Stimulated activated CD8-positive, alpha-beta memory T cell treated with anti-CD3 and anti-CD28 coated beads, Interleukin-12 subunit alpha, Interleukin-12 subunit beta, amount 100 ng/mL, for 4 hours (primary cell): Measurements from ENCODE around the gene IGF2.

Experiments used
- DNase-seq: peaks from one replicate; pipeline ENCODE4 v3.0.0-alpha.2; 2020; ENCODE audit warnings: low read depth

Gene IGF2

DNA sequence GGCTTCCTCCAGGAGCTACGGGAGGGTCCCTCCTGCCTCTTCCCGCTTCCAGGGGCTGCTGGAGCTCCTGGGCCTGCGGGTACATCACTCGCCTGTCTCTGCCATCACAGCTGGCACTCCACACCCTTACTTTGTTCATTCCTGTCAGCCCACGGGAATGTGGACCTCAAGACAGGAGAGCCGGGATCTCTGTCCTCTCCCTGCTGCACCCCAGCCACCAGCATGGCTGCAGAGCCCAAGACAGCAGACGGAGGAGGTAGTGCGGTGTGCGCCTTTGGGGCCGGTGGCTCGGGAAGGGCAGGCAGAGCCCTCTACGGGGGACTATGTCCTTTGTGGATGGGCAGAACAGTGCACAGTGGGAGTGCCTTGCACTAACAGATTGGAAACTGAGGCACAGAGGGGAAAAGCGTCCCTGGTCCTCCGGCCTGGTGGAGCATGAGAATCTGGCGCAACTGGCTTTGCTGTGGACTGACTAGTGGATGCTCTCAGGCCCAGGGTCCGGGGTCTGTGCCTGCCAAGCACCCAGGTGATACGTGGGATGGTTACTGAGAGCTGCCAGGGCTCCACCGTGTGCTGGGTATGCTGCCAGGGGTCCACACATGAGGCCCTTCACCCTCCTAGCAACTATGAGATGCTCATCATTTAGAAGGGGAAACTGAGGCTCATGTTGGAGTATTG is 47.3 kb downstream of the IGF2 start:
- no peak for DNase-seq

DNA sequence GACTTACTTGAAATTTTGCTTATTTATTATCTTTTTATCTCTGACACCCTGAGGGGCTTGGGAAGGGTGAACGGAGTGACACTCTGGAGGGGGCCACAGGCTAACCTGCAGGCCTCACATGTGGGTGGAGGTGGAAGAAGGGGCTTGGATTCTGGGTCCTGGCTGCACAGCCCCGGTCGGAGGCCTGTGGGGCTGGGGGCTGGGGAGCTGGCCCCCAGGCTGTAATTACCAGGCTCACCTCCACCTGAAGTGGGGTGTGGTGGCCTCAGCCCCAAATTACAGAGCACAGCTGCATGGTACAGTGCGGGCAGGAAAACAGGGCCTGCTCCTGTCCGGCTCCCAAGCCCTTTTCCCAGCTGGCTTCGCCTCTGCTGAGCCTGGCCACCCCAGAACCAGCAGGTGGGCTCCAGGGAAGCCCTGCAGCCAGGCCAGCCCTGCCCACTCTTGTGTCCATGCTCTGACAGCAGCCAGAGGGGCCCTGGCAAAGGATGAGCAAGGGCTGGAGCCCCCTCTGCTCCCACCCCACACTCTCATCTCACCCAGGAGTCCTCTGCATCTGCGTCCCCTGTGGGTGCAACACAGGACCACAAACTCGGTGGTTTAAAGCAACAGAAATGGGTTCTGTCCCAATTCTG is 48.0 kb downstream of the IGF2 start:
- no peak for DNase-seq

DNA sequence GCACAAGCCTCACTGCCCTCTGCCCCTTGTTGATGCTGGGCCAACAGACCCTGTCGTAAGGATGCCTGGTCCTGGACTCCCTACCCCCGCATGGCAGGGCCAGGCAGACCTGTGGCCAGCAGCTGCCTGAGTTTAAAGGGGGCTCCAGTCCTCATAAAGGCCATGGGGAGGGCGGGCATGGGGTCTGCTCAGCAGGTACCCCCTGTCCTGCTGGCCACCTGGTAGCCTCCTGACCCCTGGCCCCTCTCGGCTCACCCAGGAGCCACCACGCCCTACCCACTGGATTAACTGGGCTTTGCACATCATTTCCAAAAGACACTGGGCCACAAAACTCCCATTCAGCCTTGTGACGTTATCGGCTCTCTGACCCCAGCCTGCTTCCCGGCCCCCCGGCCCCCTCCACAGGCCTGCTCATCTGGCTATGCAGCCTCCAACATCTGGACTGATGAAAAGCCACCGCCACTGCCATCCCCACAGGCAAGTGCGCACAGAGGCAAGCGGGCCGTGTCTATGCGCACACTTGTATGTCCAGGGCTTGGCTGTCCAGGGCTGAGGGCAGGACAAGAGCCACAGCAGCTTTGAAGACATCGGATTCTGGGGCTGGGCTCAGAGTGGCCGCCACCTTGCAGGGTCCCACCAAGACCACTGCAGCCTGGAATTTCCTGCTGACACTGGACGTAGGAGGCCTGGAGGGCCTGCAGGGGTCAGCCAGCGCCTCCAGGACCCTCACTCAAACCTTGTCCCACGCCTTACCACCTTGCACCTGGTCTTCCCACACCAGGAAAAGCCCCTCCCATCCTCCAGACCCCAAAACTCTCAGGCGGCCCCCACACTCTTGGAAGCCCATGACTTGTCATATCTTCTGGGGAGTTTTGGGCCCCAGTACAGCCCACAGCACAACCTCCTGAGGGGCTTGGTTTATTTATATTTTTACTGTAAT is 48.7 kb downstream of the IGF2 start:
- no peak for DNase-seq

DNA sequence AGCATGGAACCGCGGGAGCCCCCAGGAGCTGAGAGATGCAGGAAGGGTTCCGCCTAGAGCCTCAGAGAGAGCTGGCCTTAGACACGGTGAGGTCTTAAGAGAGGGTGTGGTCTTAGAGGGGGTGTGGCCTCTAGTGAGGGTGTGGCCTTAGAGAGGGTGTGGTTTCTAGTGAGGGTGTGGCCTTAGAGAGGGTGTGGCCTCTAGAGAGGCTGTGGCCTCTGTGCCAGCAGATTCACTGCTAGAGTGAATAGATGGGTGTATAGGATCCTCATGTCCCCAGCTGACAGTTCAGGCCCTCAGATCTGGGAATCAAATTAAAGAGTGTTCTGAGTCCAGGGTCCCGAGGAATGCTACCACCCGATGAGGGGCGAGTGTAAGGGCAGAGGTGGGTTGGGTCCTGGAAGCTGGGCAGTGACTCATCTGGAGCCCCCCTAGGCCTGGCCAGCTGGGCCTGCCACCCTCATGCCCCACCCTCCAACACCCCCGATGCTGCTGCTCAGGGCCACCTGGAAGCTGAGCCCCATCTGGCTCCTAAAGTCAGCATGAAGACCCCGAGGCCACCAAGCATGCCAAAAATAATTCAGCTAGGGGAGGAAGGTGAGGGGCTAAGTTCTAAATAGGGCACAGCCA is 49.5 kb downstream of the IGF2 start:
- no peak for DNase-seq

DNA sequence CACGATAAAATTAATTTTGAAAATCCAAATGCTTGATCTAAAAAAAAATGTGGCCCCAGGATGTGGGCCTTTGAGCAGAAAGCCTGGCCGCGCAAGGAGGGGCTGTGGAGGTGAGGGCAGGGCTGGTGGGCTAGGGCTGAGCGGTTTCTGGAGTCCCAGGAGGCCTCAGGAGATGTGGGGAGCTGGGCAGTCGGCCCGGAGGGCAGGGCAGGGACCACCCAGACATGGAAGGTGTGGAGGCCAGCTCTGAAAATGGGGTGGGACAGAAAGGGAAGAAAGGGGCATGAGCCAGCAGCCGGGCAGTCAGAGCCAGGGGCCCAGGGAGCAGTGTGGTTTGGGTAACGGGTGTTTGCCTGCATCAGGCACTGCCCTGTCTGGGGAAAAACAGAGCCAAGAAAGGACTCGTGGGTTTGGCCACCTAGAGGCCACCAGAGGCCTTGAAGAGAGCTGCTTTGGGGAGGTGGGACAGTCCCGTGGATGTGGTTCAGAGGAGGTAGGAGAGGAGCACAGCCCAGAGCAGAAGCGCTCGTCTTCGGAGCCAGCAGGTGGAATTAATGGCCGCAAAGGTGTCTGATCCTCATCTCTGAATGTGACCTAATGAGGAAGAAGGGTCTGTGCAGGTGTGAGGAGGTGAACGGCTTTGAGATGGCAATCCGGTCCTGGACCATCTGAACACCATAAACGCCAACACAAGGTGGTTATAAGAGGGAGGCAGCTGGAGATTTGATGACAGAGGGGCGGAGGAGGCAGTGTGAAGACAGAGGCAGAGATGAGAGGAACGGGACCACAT is 50.2 kb downstream of the IGF2 start:
- no peak for DNase-seq

DNA sequence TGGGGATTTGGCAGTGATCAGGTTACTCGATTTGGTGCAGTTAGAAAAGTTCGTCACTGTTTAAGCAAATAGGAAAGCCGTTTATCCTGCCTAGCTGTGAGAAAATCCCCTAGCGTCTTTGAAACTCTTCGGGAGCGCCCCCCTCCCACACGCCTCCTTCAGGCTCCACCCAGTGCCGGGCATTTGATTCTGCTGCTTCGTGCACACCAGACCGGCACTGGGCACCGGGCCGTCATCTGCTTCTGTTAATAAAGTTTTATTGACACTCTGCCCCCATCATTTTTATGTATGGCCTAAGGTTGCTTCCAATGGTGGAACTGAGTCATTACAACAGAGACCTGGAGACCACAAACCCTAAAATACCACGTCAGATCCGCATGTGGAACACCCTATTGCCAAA is 50.9 kb downstream of the IGF2 start:
- no peak for DNase-seq

DNA sequence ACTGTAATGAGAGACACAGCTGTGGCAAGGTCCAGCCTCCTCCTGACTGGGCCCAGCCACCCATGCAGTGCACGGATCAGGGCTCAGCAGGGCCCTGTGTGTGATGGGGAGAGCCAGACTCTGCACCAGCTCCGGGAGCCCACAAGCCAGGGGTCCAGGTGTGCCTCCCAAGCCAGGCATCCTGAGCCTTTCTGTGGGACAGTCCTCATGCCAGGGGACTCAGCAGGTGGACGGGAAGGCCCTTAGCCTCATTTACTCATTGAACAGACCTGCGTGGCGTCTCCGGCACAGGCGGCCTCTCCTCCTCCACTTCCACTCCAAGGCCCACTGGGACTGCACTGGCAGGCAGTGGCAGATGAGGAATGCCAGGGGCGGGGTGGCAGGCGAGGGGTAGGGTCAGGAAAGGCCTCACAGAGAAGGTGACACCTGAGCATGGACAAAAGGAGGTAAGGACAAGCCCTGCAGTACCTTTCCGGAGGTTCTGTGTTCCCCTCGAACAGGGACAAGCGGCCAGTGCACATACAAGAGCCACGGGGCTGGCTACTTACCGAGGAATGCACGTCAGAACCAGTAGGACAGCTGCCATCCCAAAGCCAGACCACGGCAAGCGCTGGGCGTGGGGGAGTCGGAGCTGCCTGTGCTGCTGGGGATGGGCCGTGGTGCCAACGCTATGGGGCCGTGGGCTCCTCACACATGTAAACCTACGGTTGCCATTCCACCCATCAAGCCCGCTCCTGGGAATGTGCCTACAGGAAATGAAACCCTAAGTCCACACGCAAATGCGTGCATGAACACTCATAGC is 52.7 kb downstream of the IGF2 start:
- DNase-seq = no peak

DNA sequence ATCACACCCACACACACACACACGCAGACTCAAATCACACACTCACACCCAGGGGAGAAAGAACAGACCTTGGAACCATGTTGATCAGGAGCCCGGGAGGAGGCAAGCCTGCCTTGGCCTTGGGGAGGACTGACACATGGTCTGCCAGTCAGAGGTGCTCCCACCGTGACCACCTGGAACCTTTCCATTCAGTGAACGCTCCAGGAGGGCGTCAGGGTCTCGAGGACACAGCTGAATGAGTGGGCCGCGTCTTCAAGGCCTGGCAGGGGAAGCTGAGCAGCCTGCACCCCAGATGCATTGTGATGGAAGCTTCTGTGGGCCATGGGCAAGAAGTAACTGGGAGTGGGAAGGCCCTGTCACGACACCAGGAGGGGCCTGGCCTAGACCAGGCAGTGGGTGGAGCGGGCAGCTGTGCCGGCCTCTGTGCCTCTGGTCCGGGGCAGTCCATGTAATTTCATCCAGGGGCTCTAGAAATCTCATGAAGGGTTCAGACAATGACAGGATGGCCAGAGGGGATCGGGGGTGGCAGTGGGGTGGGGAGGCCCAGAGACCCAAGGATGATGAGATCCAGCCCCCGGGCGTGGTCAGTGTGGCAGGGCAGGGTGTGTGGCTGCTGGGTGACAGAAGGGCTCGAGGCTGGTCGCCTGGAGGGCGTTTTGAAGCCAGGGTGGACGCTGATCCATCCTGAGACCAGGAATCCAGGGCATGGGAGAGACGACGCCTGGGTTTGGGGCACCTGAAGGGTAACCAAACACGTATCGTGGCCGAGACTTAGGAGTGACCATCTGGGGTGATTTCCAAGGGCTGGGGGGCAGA is 53.7 kb downstream of the IGF2 start:
- no peak for DNase-seq

DNA sequence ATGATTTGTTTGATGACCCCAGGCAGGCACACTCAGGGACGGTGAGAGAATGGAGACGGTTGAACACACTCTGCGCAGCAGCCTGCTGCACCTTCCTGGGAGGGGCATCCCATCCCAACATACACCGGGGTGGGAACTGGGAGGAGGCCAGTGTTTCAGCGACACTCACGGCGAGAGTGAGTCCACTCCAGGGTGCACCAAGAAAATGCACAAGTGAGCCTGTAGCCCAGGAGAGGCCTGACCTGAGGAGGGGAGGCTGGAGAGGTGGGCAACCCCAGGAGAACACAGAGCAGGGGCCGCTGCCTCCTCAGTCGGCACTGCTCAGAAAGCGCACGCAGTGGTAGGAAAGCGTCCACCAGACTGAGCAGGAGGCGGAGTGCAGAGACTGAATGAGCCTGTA is 54.5 kb downstream of the IGF2 start:
- DNase-seq = no peak
